Fibroblast of skin of left quadriceps (primary cell): Measurements from ENCODE around the gene THADA.
"Not testable (repeated sequence)": the region's sequence is repeated elsewhere in the genome, so short reads cannot be mapped to it uniquely, and the experiment has no call there.

ENCODE experiments used
- DNase-seq, 2 experiments: peaks; one replicate each; pipeline ENCODE4 v3.0.0-alpha.2; 2013; ENCODE audit warnings: low read depth in 2 of 2

The THADA gene

DNA sequence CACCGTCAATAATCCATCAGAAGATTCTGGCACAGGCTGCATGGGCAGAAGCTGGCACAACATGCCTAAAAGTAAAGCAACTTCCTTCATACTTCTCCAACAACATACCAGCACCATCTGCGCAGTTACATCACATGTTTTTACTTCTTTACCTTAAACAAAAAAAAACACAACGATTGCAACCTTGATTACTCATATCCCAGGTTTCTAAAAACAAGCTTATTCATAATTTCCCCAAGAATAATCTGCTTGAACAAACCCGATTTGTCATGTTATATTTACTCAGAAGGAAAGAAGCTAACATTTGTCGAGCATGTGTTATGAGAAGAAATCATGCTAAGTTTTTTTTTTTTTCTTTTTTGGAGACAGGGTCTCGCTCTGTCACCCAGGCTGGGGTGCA, 54.7 kb downstream of the THADA start:
- DNase-seq: no peak

DNA sequence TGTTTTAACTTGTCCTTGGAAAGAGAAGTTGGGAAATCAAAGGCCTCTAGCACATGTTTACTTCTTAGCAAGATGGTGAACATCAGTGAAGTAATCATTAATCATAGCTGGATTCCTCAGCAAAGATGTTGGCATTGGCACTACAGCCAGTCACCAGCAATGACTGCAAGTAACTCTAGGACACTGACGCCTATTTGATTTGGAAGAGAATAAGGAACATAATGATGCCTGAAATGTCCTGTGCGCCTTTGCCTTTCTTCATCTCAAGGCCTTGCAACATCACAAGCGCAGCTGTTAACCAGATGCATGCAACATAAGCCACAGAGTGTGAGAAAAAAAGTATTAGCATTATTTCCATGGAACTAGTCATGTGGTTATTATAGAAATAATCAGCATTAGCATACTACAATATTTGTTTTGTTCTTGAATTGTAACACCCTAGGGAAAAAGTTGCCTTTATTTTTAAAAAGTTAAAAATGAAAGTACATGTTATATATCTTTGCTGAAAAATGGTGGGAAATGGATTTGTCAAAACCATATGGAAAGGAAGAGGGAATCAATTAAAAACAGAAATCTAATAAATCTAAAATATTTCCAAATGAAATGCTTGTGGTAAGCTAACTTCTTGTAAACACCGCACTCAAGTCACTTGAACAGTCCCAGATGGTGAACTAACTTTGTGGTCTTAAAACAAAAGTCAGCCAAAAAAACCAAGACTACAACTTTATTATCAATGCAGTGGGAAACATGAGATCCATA, 55.6 kb downstream of the THADA start:
- peak; percentile 94 to 95 for DNase-seq

- no peak for DNase-seq
Observed at GRCh38 chr2:43539436-43539835, 56.4 kb downstream of the THADA start.

DNA sequence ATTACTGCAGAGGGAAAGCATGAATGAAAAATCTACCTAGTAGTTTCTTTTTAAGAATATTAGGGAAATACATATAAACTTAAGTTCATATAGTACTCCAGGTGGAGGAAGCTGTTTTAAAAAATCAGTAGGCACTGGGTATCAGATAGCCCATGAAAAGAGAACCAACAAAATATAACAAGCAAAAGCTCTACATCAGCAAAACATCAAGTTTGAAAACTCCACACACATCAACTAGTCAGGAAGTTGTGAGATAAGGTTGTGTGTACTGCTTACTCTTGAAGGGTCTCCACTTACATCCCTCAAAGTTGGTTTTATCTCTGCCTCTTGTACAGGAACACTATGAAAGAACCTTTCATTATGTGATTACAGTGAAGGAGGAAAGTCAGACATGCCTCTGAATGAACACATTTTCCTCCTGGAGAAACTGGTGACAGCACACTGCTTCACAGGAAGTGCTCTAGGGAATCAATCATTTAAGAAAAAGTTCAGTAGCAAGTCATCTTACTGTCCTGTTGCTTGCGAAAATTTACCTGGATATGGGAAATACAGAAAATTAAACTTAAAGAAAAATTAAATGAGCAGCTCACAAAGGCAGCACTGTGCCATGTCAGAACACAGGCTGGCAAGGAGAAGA, 57.7 kb downstream of the THADA start:
- DNase-seq: no peak

DNA sequence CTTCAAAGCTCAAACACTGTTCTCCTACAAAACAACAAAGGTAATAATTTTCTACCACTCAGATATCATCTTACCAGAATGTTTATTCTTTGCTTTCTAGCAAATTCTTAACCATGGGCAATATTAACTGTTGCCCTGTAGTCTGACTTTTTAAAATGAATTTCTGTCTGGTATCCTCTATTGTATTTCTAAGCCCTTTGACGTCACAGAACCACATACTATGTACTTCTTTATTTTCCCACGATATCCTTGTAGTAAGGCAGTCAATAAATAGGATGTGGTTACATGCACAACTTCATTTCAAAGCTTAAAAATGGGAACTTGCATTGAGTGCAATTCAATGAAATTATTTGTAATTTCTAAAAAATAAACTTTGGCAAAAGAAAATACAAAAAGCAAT, 58.7 kb downstream of the THADA start:
- DNase-seq: no peak

DNA sequence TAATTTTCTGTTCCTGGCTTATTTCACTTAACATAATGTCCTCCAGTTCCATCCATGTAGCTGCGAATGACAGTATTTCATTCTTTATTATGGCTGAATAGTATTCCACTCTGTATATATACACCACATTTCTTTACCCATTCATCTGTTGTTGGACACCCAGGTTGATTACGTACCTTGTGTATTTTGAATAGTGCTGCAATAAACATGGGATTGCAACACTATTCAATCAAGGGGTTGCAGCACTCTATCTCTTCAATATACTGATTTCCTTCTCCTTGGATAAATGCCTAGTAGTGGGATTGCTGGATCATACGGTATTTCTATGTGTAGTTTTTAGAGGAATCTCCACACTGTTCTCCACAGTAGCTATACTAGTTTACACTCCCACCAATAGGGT, 61.3 kb downstream of the THADA start:
- no peak for DNase-seq

DNA sequence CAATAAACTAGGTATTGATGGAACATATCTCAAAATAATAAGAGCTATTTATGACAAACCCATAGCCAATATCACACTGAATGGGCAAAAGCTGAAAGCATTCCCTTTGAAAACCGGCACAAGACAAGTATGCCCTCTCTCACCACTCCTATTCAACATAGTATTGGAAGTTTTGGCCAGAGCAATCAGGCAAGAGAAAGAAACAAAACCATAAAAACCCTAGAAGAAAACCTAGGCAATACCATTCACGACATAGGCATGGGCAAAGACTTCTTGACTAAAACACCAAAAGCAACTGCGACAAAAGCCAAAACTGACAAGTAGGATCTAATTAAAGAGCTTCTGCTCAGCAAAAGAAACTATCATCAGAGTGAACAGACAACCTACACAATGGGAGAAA, 63.3 kb downstream of the THADA start:
- not testable (repeated sequence) for DNase-seq

GRCh38 chr2:43531251-43531650, 64.6 kb downstream of the THADA start:
- DNase-seq: no peak

- DNase-seq: no peak
Observed at GRCh38 chr2:43526994-43527393, 68.8 kb downstream of the THADA start.

DNA sequence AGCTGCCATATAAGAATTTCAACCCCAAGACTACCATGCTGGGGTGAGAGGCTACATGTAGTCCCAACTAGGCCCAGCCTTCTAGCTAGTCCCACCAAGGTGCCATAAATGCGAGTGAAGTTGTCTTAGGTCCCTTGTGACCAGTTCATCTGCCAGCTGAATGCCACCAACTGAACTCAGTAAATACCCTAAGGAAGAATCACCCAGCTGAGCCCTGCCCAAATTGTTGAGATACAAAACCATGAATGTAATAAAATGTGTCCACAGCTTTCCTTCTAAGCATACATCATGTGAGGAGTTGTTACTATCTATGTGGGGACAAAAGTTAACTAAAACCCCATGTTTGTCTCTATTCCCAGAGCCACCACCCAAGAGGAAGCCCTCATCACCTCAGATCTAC, 70.3 kb downstream of the THADA start:
- no peak for DNase-seq

- no peak for DNase-seq
Observed at GRCh38 chr2:43524177-43524965, 71.5 kb downstream of the THADA start.

DNA sequence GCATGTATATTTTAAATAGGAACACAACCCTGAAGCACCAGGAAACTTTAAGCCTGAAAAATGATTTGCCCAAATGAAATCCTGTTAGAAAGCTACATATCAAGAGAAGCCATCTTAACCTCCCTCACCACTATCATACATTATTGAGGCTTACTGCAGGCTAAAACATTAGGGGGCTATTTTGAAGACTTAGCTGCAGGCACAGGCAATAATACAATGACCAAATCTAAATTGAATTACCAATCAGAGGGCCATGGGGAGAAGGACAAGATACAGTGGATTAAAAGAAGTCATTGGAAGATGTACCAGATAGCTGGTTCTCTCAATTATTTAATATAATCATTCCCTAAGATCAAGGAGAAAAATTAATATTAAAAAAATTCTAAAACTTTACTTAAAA, 73.7 kb downstream of the THADA start:
- no peak for DNase-seq

DNA sequence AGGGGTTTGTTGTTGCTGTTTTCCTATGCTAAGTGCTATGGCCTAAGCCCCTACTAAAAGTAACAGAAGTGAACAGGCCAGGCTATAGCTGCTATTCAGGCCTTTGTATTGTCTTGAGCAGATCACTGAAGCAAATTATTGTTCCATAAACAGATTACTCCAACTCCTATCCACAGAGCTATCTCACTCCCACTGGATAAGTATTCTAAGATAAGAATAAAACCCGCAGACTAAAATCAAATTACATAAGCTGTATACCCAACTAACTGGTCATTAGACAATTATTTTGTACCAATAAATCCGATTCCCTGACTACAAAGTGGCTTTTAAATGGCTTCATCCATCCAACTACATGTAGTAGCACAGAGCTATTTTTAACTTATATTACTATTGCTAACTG, 74.3 kb downstream of the THADA start:
- DNase-seq: no peak

- no peak for DNase-seq
Observed at GRCh38 chr2:43520919-43521318, 74.9 kb downstream of the THADA start.

DNA sequence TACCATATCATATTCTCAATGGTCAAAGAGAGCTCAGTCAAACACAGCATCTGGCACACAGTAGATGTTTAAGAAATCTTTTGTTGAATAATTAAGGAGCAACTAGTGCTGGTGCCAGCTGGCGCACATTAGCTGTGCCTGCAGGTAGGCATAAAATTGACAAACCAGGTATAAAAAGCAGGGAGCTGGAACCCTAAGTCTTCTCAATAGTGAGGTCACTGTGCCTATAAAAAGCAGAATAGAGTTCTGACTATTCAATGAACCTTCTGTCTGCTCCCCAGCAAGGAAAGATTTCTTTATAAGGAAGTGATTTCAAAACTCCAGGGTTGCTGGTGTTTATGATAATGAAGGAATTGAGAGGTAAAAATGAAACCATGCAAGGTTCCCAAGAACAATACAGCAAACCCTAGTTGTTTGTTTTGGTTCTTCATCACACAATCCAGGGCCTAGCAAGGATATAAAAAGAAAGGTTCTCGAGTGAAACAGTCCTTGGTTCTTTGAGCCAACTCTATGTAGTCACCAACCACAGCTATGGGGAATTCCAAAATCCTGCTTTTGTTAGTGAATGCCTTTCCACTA, 76.1 kb downstream of the THADA start:
- peak; percentile 70 to 74 for DNase-seq

DNA sequence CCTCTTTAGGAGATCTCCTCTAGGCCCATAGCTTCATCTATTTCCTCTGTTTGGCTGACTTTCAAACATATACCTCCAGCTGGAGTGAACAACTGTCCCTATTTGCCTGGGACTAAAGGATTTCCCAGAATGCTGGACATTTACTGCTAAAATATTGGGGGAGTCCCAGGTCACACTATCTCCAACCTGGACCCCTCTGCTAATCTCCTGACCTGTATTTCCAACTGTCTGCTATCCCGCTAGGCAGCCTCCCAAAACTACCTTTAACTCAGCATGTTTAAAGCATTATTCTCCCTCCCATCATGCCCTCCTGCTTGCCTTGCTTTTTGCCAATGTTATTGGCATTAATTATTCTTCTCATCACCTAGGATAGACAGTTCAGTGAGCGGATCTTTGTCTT, 77.1 kb downstream of the THADA start:
- no peak for DNase-seq

DNA sequence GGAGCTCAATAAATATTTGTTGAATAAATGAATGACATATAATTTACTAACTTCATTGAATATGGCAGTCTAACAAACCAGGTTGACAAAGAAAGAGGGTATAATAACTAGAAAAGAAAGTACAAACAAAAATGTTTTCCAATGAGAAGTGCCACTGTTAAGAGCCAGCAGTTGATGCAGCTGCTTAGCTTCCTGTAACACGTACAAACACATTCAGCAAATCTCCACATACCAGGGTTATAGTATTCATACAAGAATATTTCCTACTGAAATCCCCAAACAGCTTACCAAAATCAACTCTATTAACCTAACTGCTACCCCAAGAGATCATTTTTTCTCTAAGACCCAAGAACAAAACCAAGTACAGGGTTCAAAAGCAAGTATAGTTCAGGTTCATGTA, 77.7 kb downstream of the THADA start:
- DNase-seq: no peak

GRCh38 chr2:43515807-43516497, 79.9 kb downstream of the THADA start:
- no peak for DNase-seq

DNA sequence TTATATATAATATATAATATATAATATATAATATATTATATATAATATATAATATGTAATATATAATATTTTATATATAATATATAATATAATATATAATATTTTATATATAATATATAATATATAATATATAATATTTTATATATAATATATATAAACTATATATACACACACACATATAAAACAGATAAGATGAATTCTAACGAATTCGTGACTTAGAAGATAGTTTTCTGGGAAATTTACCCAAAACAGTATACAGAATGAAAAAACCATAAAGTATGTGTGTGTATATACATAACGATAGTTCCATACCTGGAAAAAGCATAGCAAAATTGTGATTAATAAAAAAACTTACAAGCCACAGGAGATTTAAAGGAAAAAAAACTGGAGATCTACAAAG, 80.6 kb downstream of the THADA start:
- no peak for DNase-seq

GRCh38 chr2:43513796-43514195, 82.0 kb downstream of the THADA start:
- DNase-seq: no peak

- no peak for DNase-seq
Observed at GRCh38 chr2:43513216-43513615, 82.6 kb downstream of the THADA start.

DNA sequence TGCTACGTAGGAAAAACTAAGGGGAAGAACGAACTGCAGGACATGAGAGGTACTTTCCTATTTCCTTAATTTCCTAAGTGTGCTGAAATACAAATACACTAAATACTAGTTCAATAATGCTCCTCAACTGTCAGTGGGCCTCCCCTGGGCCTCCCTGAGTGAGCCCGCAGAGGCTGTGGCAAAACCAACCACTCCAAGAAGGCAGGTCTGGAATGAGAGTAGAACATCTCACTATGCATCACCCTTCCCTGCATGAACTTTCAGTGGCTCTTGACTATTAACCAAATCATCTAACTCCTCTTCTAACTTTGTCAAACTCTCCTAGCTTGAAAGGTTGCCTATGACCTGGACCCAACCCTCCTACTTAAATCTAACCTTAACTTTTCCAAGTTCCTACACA, 84.6 kb downstream of the THADA start:
- DNase-seq: no peak
